Regular cardiac myocyte (primary cell): ENCODE measurements around the gene RBM12. TPM values are rescaled to one million over a fixed set of nuclear protein-coding genes. Genes with fewer than 3 reads are reported as not detected.

Experiments used
- total RNA-seq: library from RNA; depleted of rRNA; stranded (reverse); fragments of >200 nt; gene quantifications from 2 replicates; pipeline ENCODE4 v1.2.3, GENCODE V29; 2014

Gene RBM12
- 29.9 and 33.2 TPM in 2 replicates for total RNA-seq

DNA sequence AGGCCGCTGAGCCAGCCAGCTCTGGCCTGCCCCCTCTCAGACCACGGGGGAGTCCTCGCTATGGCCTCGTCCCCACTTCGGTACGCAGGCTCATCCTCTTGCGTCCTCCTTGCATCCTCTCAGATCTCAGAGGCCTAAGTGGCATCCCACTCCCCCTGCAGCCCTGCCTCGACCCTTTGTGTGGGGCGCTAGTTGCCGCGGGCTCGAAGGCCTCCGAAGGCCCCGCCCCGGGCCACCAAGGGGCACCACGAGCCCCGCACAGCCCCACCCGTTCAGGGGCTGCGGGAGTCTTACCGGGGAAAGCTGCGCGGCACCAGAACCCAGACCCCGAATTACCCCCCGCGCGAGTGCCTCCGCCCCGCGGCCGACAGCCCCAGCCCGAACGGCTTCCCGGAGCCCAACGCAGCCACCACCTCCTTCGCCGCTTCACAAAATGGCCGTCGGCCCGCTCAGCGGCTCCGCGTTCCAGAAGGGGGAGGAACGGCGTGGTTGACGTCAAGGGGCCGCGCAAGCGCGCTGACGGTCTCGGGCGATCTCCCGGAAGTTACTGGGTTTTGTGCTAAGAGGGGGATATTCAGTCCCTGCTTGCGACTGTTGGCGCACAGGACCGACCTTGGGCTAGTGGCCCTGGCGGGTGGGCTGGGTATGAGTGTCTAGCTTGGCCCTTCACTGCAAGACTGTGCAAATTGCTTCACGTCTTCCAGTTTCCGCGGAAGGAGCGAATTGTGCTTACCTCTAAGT is at the start of gene RBM12, which contains the start of gene CPNE1:
TSS of gene RBM12 (minus strand) at position 435 of the 741 bp plus-strand sequence. CDS start 9,578 bp downstream, outside the sequence.
TSS of gene CPNE1 (minus strand) at position 435 of the 741 bp plus-strand sequence. CDS start 31,977 bp downstream, outside the sequence.

GRCh38 chr20:35699127-35699956 is 34.6 kb upstream of the RBM12 start, which contains the start of the genes NFS1 and ROMO1:
Gene NFS1, minus strand, starts transcription at chr20:35699352. Its CDS starts 64 bp downstream, at chr20:35699288.
Gene ROMO1, plus strand, starts transcription at chr20:35699405. Its CDS starts 228 bp downstream, at chr20:35699633.

DNA sequence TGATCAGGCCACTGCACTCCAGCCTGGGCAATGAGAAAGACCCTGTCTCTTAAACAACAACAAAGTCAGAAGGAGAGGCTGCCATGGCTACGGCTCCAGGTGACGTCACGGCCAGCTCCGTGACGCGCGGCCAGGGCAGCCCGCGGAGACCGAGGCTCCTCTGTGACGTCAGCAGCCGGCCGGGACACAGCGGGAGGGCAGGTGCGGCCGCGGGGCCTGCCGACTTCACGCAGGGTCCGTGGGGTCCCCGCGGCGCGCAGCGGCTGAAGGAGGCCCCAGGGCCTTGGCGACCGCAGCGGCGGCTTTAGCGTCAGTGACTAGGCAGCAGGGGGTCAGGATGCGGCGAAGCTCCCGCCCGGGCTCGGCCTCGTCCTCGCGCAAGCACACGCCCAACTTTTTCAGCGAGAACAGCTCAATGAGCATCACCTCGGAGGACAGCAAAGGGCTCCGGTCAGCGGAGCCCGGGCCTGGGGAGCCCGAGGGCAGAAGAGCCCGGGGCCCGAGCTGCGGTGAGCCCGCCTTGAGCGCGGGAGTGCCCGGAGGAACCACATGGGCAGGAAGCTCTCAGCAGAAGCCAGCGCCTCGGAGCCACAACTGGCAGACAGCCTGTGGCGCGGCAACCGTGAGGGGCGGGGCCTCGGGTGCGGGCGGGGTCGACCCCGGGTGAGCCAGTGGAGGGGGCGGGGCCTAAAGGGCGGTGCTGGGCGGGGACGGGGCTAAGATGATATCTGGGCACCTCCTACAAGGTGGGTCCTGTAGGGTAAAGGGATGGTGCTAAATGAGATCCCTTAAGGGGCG is 48.8 kb downstream of the RBM12 start, which contains the start of gene SPAG4:
TSS of gene SPAG4 (plus strand) at position 163 of the 798 bp plus-strand sequence. CDS start at position 338, 175 bp downstream.

Other genes starting within 250 kb of the RBM12 start
- 1.9 and 24.2 TPM in 2 replicates for gene GDF5, start 226.7 kb downstream of the RBM12 start, total RNA-seq
- gene CEP250, start 209.3 kb downstream of the RBM12 start, total RNA-seq, result 32.4 and 35.2 TPM in 2 replicates
- gene C20orf173, start 135.2 kb downstream of the RBM12 start, total RNA-seq, result not detected in 2 replicates
- 336 and 765 TPM in 2 replicates for gene ERGIC3, start 122.8 kb downstream of the RBM12 start, total RNA-seq
- gene SPAG4, start 49.1 kb downstream of the RBM12 start, total RNA-seq, result 17.1 and 36.1 TPM in 2 replicates
- 145 and 170 TPM in 2 replicates for gene CPNE1, start within 50 bp of the RBM12 start, total RNA-seq
- 26.5 and 28.0 TPM in 2 replicates for gene NFS1, start 34.5 kb upstream of the RBM12 start, total RNA-seq
- 182 and 251 TPM in 2 replicates for gene ROMO1, start 34.5 kb upstream of the RBM12 start, total RNA-seq
- gene RBM39, start 77.4 kb upstream of the RBM12 start, total RNA-seq, result 260 and 357 TPM in 2 replicates
- 28.6 and 29.3 TPM in 2 replicates for gene PHF20, start 107.1 kb upstream of the RBM12 start, total RNA-seq